NCI-H748 treated with DMSO at 0.1 percent for 48 hours (cell line): ENCODE data around the gene CRK.
"Not testable (repeated sequence)": the region's sequence is repeated elsewhere in the genome, so short reads cannot be mapped to it uniquely, and the experiment has no call there.

Source experiments
- DNase-seq: peaks from one replicate; lab custom pipeline; 2025; lab: John Stamatoyannopoulos, UW

CRK gene

GRCh38 chr17:1467898-1468492 is 12.0 kb upstream of the CRK start:
- no peak for DNase-seq

- DNase-seq = no peak
Observed at GRCh38 chr17:1467258-1467657, 11.2 kb upstream of the CRK start.

GRCh38 chr17:1464186-1464585 is 8.2 kb upstream of the CRK start:
- no peak for DNase-seq

GRCh38 chr17:1462164-1463112 is 6.4 kb upstream of the CRK start:
- no peak for DNase-seq

GRCh38 chr17:1461198-1461944 is 5.3 kb upstream of the CRK start:
- DNase-seq = no peak

GRCh38 chr17:1460233-1460632 is 4.2 kb upstream of the CRK start:
- DNase-seq = no peak

GRCh38 chr17:1455291-1455796 is 688 bp downstream of the CRK start:
- DNase-seq = peak; percentile 46

- no peak for DNase-seq
Observed at GRCh38 chr17:1454541-1454940, 1.5 kb downstream of the CRK start.

- DNase-seq = not testable (repeated sequence)
Observed at GRCh38 chr17:1453694-1454093, 2.3 kb downstream of the CRK start.

- no peak for DNase-seq
Observed at GRCh38 chr17:1452836-1453235, 3.2 kb downstream of the CRK start.

- DNase-seq = not testable (repeated sequence)
Observed at GRCh38 chr17:1450261-1450660, 5.8 kb downstream of the CRK start.

- DNase-seq = no peak
Observed at GRCh38 chr17:1449412-1449967, 6.5 kb downstream of the CRK start.

- no peak for DNase-seq
Observed at GRCh38 chr17:1447052-1447451, 9.0 kb downstream of the CRK start.

- DNase-seq = no peak
Observed at GRCh38 chr17:1446201-1446600, 9.8 kb downstream of the CRK start.

GRCh38 chr17:1445695-1446094 is 10.3 kb downstream of the CRK start:
- DNase-seq = not testable (repeated sequence)

- DNase-seq = not testable (repeated sequence)
Observed at GRCh38 chr17:1442721-1443120, 13.3 kb downstream of the CRK start.

GRCh38 chr17:1442187-1442586 is 13.8 kb downstream of the CRK start:
- no peak for DNase-seq

GRCh38 chr17:1440921-1441320 is 15.1 kb downstream of the CRK start:
- no peak for DNase-seq

- DNase-seq = no peak
Observed at GRCh38 chr17:1438593-1439083, 17.4 kb downstream of the CRK start.

- no peak for DNase-seq
Observed at GRCh38 chr17:1435326-1435725, 20.7 kb downstream of the CRK start.

GRCh38 chr17:1434150-1434549 is 21.9 kb downstream of the CRK start:
- DNase-seq = no peak

GRCh38 chr17:1431631-1432104 is 24.4 kb downstream of the CRK start:
- DNase-seq = no peak
